H1 (cell line): ENCODE data around the gene PHLDA2. TPM values are rescaled to one million over a fixed set of nuclear protein-coding genes. Genes with fewer than 3 reads are reported as not detected.

ENCODE experiments used
- CTCF ChIA-PET: fragments of 300-600 bp; sonication (Branson Sonifier 250); formaldehyde crosslinking; loops from one replicate; lab custom pipeline; 2021; ENCODE audit not compliant: partially characterized antibody; lab: Charles Lee
- POLR2A ChIA-PET: fragments of 300-600 bp; sonication (Branson Sonifier 250); formaldehyde crosslinking; loops from one replicate; lab custom pipeline; 2021; ENCODE audit warnings: inconsistent platforms; ENCODE audit not compliant: partially characterized antibody; lab: Charles Lee
- DNase-seq, 2 experiments: peaks; one replicate each; pipeline versions ENCODE4 v3.0.0 to v3.0.0-alpha.2; 2010 to 2022; ENCODE audit warnings: low spot score in 2 of 2, low read depth in 1 of 2, mixed read lengths in 1 of 2
- FAIRE-seq: peaks from 2 replicates; lab custom pipeline; 2011; peaks lifted over from hg19 to GRCh38; lab: Jason Lieb, UNC
- H2AFZ ChIP-seq: 2 replicates; pipeline ENCODE4 v1.8.1; 2012; ENCODE audit warnings: low read length, inconsistent platforms
- H2AK5ac ChIP-seq: 2 replicates; pipeline ENCODE4 v1.6.1; 2013; ENCODE audit warnings: low read depth, low read length
- H2BK120ac ChIP-seq: replicated peaks from 2 replicates; pipeline ENCODE3; 2013; ENCODE audit warnings: low read depth, low read length, inconsistent platforms
- H2BK12ac ChIP-seq: 2 replicates; pipeline ENCODE4 v1.6.1; 2013; ENCODE audit warnings: low read depth, low read length
- H2BK15ac ChIP-seq: 2 replicates; pipeline ENCODE4 v1.6.1; 2013; ENCODE audit warnings: low read length
- H2BK20ac ChIP-seq: 2 replicates; pipeline ENCODE4 v1.6.1; 2013; ENCODE audit warnings: low read length
- H2BK5ac ChIP-seq: 2 replicates; pipeline ENCODE4 v1.6.1; 2013; ENCODE audit warnings: low read depth, low read length
- H3K14ac ChIP-seq: 2 replicates; pipeline ENCODE4 v1.6.1; 2013; ENCODE audit warnings: inconsistent platforms; ENCODE audit not compliant: insufficient read length
- H3K18ac ChIP-seq: 2 replicates; pipeline ENCODE4 v1.6.1; 2013; ENCODE audit warnings: low read length; ENCODE audit errors: extremely low read depth
- H3K23ac ChIP-seq: 2 replicates; pipeline ENCODE4 v1.6.1; 2013; ENCODE audit warnings: inconsistent platforms; ENCODE audit not compliant: insufficient read length
- H3K23me2 ChIP-seq: 2 replicates; pipeline ENCODE4 v1.6.1; 2013; ENCODE audit warnings: low read depth, low read length
- H3K27ac ChIP-seq: 2 replicates; pipeline ENCODE4 v1.6.1; 2011; ENCODE audit warnings: low read depth, low read length, inconsistent platforms
- H3K27me3 ChIP-seq, 4 experiments: replicated peaks in 1 of 4; 1 replicate in 1 of 4; 2 replicates in 3 of 4; pipeline versions ENCODE4 v1.6.1 to v1.8.1; 2011 to 2013; ENCODE audit warnings: low read length in 3 of 4, mild to moderate bottlenecking in 3 of 4, inconsistent platforms in 2 of 4, mixed read lengths in 2 of 4, moderate library complexity in 1 of 4; ENCODE audit not compliant: control insufficient read depth in 3 of 4, insufficient read depth in 3 of 4; ENCODE audit errors: extremely low read depth in 1 of 4
- H3K36me3 ChIP-seq, 4 experiments: 2 replicates each; pipeline versions ENCODE4 v1.6.1 to v1.8.1; 2011 to 2013; ENCODE audit warnings: mild to moderate bottlenecking in 4 of 4, low read length in 3 of 4, moderate library complexity in 2 of 4, control low read depth in 1 of 4, inconsistent platforms in 1 of 4; ENCODE audit not compliant: insufficient read depth in 4 of 4, control insufficient read depth in 2 of 4
- H3K4ac ChIP-seq: replicated peaks from 2 replicates; pipeline ENCODE3; 2013; ENCODE audit warnings: low read length, low read depth, mixed read lengths, inconsistent platforms; ENCODE audit not compliant: insufficient read length
- H3K4me1 ChIP-seq, 4 experiments: replicated peaks in 1 of 4; 1 replicate in 1 of 4; 2 replicates in 3 of 4; pipeline versions ENCODE4 v1.6.1 to v1.8.1; 2011 to 2013; ENCODE audit warnings: low read length in 3 of 4, inconsistent platforms in 2 of 4, mixed read lengths in 1 of 4; ENCODE audit not compliant: insufficient read depth in 4 of 4, control insufficient read depth in 3 of 4
- H3K4me2 ChIP-seq, 2 experiments: 2 replicates each; pipeline versions ENCODE4 v1.6.1 to v1.8.1; 2011 to 2013; ENCODE audit warnings: low read depth in 2 of 2, low read length in 2 of 2, control low read depth in 1 of 2, inconsistent platforms in 1 of 2, mild to moderate bottlenecking in 1 of 2; ENCODE audit not compliant: insufficient read depth in 1 of 2
- H3K4me3 ChIP-seq, 4 experiments: fragments of 200-600, 300-600 bp in 1 of 4; sonication (generic), shearing (Covaris generic), sonication (Bioruptor Twin) in 1 of 4; 2 replicates each; pipeline versions ENCODE4 v1.5.1 to v1.8.1; 2011 to 2016; ENCODE audit warnings: low read length in 4 of 4, low read depth in 3 of 4, control low read depth in 2 of 4, inconsistent platforms in 2 of 4, mild to moderate bottlenecking in 2 of 4, mixed read lengths in 1 of 4, moderate library complexity in 1 of 4; ENCODE audit not compliant: insufficient read depth in 2 of 4; ENCODE audit errors: extremely low read depth in 1 of 4
- H3K56ac ChIP-seq: replicated peaks from 2 replicates; pipeline ENCODE3; 2013; ENCODE audit warnings: low read depth, mild to moderate bottlenecking, mixed read lengths, low read length, inconsistent platforms; ENCODE audit not compliant: insufficient read length
- H3K79me1 ChIP-seq: 2 replicates; pipeline ENCODE4 v1.6.1; 2013; ENCODE audit warnings: low read depth, low read length, control low read depth
- H3K79me2 ChIP-seq, 2 experiments: 2 replicates each; pipeline versions ENCODE4 v1.6.1 to v1.8.1; 2012 to 2013; ENCODE audit warnings: low read length in 2 of 2, mild to moderate bottlenecking in 2 of 2, inconsistent platforms in 1 of 2; ENCODE audit not compliant: insufficient read depth in 2 of 2, control insufficient read depth in 1 of 2
- H3K9ac ChIP-seq, 4 experiments: replicated peaks in 1 of 4; 1 replicate in 1 of 4; 2 replicates in 3 of 4; pipeline versions ENCODE4 v1.6.1 to v1.8.1; 2011 to 2013; ENCODE audit warnings: low read depth in 3 of 4, low read length in 3 of 4, control low read depth in 2 of 4, mild to moderate bottlenecking in 2 of 4, moderate library complexity in 2 of 4, inconsistent platforms in 1 of 4; ENCODE audit errors: extremely low read depth in 1 of 4
- H3K9me3 ChIP-seq, 2 experiments: 2 replicates each; pipeline versions ENCODE4 v1.6.1 to v1.8.1; 2012 to 2013; ENCODE audit warnings: mild to moderate bottlenecking in 2 of 2, moderate library complexity in 2 of 2, control low read depth in 1 of 2, inconsistent platforms in 1 of 2, low read depth in 1 of 2, low read length in 1 of 2, mixed read lengths in 1 of 2; ENCODE audit not compliant: insufficient read depth in 2 of 2
- H4K20me1 ChIP-seq, 2 experiments: replicated peaks in 1 of 2; 2 replicates each; pipeline versions ENCODE3 to v1.8.1; 2011 to 2013; ENCODE audit warnings: inconsistent platforms in 2 of 2, low read length in 2 of 2, mild to moderate bottlenecking in 1 of 2; ENCODE audit not compliant: insufficient read depth in 2 of 2, control insufficient read depth in 1 of 2
- H4K5ac ChIP-seq: 2 replicates; pipeline ENCODE4 v1.6.1; 2013; ENCODE audit warnings: low read length, low read depth, mixed read lengths, inconsistent platforms; ENCODE audit not compliant: insufficient read length
- H4K8ac ChIP-seq: 2 replicates; pipeline ENCODE4 v1.8.0; 2013; ENCODE audit warnings: mild to moderate bottlenecking, moderate library complexity, low read length, inconsistent platforms; ENCODE audit not compliant: insufficient read depth; ENCODE audit errors: extremely low read depth
- H4K91ac ChIP-seq: replicated peaks from 2 replicates; pipeline ENCODE3; 2013; ENCODE audit warnings: low read length, mixed read lengths, inconsistent platforms; ENCODE audit not compliant: insufficient read length
- WGBS, 2 experiments: shearing (Covaris generic) in 1 of 2; methylation state at CpG; one replicate each; pipeline versions ENCODE4 v1.1.6 to v1.1.7; 2013 to 2015; ENCODE audit warnings: low lambda C conversion rate in 2 of 2, mixed read lengths in 2 of 2, inconsistent platforms in 1 of 2, low coverage in 1 of 2, missing lambda C conversion rate in 1 of 2; ENCODE audit not compliant: insufficient replicate concordance in 2 of 2, insufficient coverage in 1 of 2, insufficient read length in 1 of 2; ENCODE audit errors: extremely low coverage in 1 of 2, missing lambda C conversion rate in 1 of 2; 5-methylcytosine and 5-hydroxymethylcytosine counted together
- polyA plus RNA-seq, 7 experiments: library from polyadenylated mRNA; depleted of rRNA in 3 of 7; stranded (reverse) in 5 of 7; unstranded in 2 of 7; fragments of >200 nt in 5 of 7; fragments of 200-250 nt in 2 of 7; gene quantifications; 1 replicate in 5 of 7; 2 replicates in 1 of 7; 4 replicates in 1 of 7; pipeline versions ENCODE4 v1.2.1 to v1.2.3, GENCODE V29; 2011 to 2013; ENCODE audit warnings: missing spikeins in 2 of 7, mixed read lengths in 2 of 7
- total RNA-seq: library from RNA; stranded (reverse); fragmentation: NEBNext Ultra II Directional; extraction: Animal tissue kit (Norgen Biotek cat#: 25700); gene quantifications from 2 replicates; pipeline ENCODE4 v1.2.1, GENCODE V29; 2021

Gene PHLDA2
- total and polyA plus RNA-seq, 2 of the 8 experiments (the other 6 are each of a cell fraction or from before 2014, with no cell fraction given), result 5.2 to 7.6 TPM

GRCh38 chr11:2911088-2911784 is 18.0 kb downstream of the PHLDA2 start:
- no peak overlapping the region for H3K23ac ChIP-seq
- POLR2A ChIA-PET, result no interaction called here

More at GRCh38 chr11:2911088-2911784, 18.0 kb downstream of the PHLDA2 start:
- DNase-seq, result no peak
- Histone ChIP-seq H4K5ac (no peak overlapping the region), H3K27me3 (no peaks in the 10 kb centered on the region), H2BK12ac (peak overlapping the region; percentile 29), H4K91ac (no peak overlapping the region), H2AFZ (no peak overlapping the region), H2BK5ac (0 out of 2 replicates have a peak overlapping the region, but pooled peaks have one; percentile 39), H3K36me3 (no peaks in the 10 kb centered on the region), H3K4me2 (no peak overlapping the region), H3K9me3 (no peaks in the 10 kb centered on the region), H2BK15ac (no peak overlapping the region), H4K8ac (no peak overlapping the region), H3K4me1 (peaks cover 0 to 19% (median 8%) of the 10 kb centered on the region in 4 experiments; a peak in 4 of 7 replicates), H3K79me1 (no peaks in the 10 kb centered on the region), H3K23me2 (no peaks in the 10 kb centered on the region), H3K9ac (no peak overlapping the region), H3K14ac (no peak overlapping the region), H3K27ac (no peak overlapping the region), H3K79me2 (no peaks in the 10 kb centered on the region), H4K20me1 (peaks cover 0 to 4% of the 10 kb centered on the region in 2 experiments), H3K56ac (no peak overlapping the region), H3K4ac (no peak overlapping the region), H2BK120ac (no peak overlapping the region), H3K18ac (no peak overlapping the region), H2AK5ac (no peak overlapping the region), H2BK20ac (no peak overlapping the region), H3K4me3 (no peak overlapping the region)
- CTCF ChIA-PET, result interaction anchor here (0.8 to 3.4 kb wide), 7 partner anchors 11 to 380 kb away, joined by 3 to 19 read pairs (median 5); partner anchors contain the start of gene CDKN1C
- WGBS, 2 experiments, result 88% methylated on average over 17 of the region's 18 CpGs; no CpG with 5 or more reads in 1 of the 2 experiments
- FAIRE-seq, result no peak
